Mucosa of gallbladder (tissue), 1 donor: ENCODE results near the gene FAM83B. TPM values are rescaled to one million over a fixed set of nuclear protein-coding genes. Genes with fewer than 3 reads are reported as not detected.
"Not testable (repeated sequence)": the region's sequence is repeated elsewhere in the genome, so short reads cannot be mapped to it uniquely, and the experiment has no call there.

ENCODE experiments used
- DNase-seq: peaks from one replicate; pipeline ENCODE4 v3.0.0-alpha.2; 2020; ENCODE audit warnings: low spot score
- total RNA-seq: library from RNA; stranded (reverse); gene quantifications from one replicate; pipeline ENCODE4 v1.2.1, GENCODE V29; 2021
- donor health status: DM: no; HTN: no; CAD: no.

FAM83B gene
- total RNA-seq, 1 donor from 2014 or later, result 14.5 TPM

GRCh38 chr6:54860132-54860531 lies 13.6 kb downstream of the FAM83B start:
- no peak for DNase-seq

GRCh38 chr6:54860739-54861138 lies 14.2 kb downstream of the FAM83B start:
- DNase-seq, result no peak

GRCh38 chr6:54861905-54862616 lies 15.5 kb downstream of the FAM83B start:
- DNase-seq, result no peak

GRCh38 chr6:54864272-54864671 lies 17.7 kb downstream of the FAM83B start:
- DNase-seq, result no peak

GRCh38 chr6:54865091-54865631 lies 18.6 kb downstream of the FAM83B start:
- DNase-seq, result no peak

DNA sequence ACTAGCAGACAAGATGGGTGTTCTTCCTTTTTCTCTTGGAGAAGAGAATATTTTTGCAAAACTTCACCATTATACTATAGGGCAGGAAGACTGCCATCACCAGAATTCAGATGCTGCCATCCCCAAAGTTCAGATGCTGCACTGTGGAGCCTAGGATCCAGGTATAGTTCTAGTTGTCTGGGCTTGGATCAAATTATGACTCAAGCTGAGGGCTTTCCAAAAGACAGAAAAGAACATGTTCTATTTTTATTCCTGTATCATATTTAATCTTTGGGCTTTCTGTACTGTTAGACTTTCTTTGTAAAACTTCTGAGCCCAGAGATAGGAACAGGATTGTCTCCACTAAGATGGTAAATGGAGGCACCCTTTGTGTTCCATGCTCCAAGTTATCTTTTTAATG lies 22.0 kb downstream of the FAM83B start:
- DNase-seq, result no peak

DNA sequence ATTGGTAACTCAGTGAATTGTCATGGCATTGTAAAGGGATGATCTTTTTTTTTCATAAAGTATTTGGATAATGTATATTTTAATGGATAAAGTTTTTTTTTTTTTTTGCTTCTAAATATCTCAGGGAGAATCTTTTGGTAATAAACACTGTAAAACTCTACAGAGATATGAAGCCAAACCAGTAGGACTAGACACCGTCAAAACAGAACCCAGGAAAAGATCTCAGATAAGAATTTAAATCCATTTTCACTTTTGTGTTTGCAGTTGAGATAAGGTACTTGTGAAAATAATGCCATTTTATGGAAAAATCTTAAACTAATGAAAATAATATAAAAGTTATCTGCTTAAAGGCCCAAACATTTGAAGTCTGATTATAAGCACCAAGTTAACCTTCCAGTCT lies 27.0 kb downstream of the FAM83B start:
- DNase-seq, result no peak

DNA sequence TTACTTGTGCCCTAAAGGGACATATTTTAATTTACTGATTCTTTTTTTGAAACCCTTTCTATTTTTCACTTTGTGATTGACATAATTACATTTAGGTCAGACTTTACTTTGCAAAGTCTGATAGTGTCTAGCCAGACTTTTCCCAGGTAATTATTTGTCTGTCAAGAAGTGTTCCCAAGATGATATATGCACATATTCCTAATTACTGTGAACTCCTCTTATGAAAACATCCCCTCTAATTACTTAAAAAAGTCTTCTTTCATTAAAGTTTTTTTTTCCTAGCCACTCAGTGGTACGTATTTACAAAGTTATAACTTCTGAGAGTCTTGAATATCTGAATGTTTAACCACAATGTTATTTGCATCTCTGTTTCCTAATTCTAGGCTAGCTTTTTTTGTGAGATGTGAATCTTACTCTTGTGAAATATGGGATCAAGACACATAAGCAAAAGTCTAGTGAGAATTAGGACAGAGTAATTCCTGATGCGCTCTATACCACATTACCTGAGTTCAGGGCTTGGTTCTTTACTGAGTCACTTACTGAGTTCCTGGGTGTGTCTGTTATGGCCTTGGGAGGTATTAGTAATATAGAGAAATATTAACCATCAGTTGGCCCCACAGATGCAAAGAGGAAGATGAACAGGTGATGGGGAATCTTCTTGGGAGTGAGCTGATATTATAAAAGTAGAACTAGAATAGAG lies 27.9 kb downstream of the FAM83B start:
- no peak for DNase-seq

DNA sequence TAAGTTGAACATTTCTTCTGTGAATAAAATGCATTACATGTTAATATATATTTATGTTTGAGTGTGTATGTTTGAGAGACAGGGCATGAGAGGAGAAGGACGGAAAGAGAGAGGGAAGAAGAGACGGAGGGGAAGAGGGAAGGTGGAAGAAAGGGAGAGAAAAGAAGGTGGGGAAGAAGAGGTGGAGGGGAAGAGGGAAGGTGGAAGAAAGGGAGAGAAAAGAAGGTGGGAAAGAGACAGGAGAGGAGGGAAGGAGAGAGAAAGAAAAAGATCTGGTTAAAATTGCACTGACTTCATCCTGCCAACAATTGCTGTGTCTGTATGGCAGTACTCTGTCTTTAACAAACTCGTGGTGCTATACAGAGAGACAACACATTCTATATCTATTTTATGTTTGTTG lies 29.0 kb downstream of the FAM83B start:
- DNase-seq, result no peak

- DNase-seq, result no peak
Measured at GRCh38 chr6:54876365-54876764, 29.8 kb downstream of the FAM83B start.

GRCh38 chr6:54876871-54877270 lies 30.3 kb downstream of the FAM83B start:
- DNase-seq, result no peak

DNA sequence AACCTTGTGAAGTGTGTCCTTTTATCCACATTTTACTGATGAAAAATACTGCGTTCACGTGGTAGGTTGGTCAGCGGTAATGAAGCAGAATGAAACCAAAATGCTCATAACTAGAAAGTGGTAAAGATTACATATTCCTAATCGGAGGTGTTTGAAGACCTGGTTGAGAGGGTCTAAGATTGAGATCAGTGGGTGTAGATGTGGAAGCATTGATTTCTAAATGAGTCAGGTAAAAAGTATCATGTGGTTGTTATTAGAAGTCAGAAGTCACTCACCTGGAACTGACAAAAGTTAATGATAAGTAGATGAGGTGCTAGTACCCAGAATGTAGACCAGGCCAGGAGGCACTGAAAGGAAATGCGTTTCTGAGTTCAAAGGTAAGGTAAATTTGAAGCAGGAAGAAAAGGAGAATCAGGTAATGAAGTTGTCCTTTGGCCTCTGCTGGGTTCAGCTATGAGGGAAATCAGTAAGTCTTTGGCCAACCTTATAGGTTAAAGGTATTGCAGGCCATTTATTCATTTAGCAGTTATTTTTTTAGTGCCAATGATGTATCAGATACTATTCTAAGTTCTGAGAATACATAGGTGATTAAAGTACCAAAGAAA lies 31.2 kb downstream of the FAM83B start:
- DNase-seq, result no peak

- DNase-seq, result no peak
Measured at GRCh38 chr6:54878718-54879117, 32.1 kb downstream of the FAM83B start.

- no peak for DNase-seq
Measured at GRCh38 chr6:54879188-54879985, 32.8 kb downstream of the FAM83B start.

DNA sequence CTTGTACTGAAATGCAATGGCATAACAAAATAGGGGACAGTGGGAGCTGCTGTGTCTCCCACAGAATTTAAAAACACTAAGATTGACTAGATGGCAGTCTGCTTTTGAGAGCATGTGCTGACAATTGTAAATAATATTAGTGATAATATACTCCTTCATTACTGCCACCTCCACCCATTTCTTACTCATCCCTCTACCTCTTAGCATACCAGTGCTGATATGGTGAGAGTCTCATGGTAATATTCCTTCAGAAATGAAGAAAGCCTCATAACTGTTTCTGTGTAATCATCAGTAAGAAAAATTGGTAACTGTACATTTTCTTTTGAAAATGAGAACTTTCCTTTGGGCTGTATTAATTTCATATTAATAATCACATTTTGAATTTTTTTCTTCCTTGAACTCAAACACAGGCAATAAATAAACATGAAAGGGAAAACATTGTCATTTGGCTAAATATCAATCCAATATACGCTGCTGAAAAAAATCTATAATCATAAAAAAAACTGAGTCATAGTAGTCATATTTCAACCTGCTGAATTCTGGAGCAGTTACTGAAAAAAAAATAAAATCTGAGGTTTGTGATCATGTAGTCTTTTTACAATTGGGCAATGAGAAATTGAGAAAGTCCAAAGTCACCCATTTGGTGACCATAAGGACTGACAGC lies 34.6 kb downstream of the FAM83B start:
- no peak for DNase-seq

- not testable (repeated sequence) for DNase-seq
Measured at GRCh38 chr6:54881891-54882290, 35.3 kb downstream of the FAM83B start.

DNA sequence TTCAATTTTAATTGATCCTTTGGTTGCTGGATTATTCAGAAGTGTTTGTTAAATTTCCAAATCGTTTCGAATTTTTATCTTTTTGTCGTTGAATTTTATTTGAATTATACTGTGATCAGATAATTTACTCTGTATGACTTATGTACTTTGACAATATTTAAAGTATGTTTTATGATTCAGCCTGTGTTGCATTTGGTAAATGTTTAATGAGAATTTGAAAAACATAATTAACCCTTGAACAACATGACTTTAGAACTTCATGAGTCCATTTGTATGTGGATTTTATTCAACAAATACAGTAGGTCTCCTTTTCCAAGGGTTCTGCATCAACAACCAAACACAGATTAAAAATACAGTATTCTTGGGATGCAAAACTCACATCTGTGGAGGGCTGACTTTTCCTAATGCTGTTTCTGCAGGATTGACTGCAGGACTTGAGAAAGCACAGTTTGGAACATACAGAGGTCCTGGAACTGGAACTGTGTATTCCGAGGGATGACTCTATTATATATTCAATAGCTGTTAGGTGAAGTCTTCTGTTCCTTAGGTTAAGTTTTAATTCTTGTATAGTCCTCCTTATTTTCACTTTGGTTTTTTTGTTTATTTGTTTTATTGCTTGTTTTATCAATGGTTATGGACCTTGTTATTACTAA lies 40.5 kb downstream of the FAM83B start:
- no peak for DNase-seq

DNA sequence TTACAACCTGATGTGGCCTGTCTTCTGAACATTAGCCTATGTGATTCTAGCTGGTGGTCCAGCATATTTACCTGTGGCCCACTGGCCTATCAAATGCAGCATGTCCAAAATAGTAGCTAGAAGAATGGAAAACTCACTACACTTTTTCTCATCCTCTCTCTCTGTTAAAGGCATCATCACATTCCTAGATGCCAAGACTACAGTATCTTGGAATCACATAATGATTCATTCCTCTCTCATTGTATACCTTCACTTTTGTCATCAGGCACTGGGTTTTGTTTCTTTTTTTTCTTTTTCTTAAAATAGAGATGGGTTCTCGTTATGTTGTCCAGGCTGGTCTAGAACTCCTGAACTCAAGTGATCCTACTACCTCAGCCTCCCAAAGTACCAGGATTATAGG lies 45.0 kb downstream of the FAM83B start:
- no peak for DNase-seq

DNA sequence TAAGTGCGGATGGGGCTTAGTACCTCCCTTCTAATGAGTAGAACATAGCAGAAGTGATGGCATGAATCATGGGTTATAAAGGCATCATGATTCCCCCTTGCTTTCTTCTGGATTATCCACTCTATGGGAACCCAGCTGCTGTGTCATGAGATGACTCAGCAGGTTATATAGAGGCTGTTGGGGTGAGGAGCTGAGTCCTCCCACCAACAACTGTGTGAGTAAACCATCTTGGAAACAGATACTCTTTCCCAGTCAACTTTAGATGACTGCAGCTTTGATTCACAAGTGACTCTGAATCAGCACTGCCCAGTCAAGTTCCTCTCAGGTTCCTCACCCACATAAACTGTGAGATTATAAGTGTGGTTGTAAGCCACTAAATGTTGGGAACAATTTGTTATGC lies 46.3 kb downstream of the FAM83B start:
- no peak for DNase-seq

DNA sequence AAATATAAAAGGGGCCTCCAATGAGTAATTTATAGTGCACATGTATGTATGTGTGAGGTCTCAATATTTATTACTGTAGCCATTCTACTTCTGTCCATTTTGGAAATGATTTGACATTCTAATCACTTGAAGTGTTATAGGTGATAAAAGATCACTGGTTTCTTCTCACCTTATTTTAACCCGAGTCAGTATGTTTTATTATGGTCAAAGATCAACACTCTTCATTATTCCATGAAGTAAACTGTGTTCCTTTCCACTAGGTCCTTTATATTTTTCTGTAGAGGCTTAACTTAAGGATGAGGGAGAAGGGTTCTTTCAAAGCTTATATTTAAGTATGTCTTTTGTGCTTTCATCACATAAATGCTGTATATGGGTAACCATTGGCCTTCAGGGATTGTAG lies 47.2 kb downstream of the FAM83B start:
- DNase-seq, result no peak

- no peak for DNase-seq
Measured at GRCh38 chr6:54896302-54896701, 49.7 kb downstream of the FAM83B start.
